ENCODE measurements around the gene NUP58. TPM values are rescaled to one million over a fixed set of nuclear protein-coding genes. Genes with fewer than 3 reads are reported as not detected.

Gene NUP58
- total and polyA plus RNA-seq, 10 of the 15 experiments (the other 5 are each of a cell fraction or from before 2014, with no cell fraction given) = 12.1 to 78.0 (median 48.9) TPM

DNA sequence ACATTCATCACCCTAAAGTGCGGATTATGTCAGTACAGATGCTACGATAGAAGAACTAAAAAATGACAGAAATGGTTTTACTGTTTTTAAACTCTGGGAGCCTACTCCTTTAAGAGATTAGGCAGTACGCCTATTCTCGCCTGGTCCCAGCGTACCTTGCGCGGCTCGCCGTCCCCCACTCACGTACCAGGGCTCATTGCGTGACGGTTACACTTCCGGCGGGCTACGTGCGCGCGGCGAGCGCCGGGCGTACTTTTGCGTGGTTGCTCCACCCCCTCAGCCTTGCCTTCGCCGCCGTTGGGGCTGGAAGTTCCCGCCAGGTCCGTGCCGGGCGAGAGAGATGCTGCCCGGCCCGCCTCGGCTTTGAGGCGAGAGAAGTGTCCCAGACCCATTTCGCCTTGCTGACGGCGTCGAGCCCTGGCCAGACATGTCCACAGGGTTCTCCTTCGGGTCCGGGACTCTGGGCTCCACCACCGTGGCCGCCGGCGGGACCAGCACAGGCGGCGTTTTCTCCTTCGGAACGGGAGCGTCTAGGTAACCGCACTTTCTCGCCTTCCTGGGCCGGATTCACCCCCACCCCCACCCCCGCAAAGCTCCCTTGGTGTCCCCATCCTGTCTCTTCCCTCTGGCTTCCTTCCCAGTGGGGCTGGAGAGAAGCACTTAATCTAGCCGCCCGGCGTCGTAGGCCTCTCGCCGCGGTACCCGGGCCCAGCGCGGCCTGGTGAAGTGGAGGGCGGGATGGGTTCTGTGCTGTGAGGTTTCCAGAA is at the start of gene NUP58 (continued):
- TF ChIP-seq IRF3 (IDR thresholded peaks at IDR 0.05) = no peak
- no peak for TF ChIP-seq SRF (IDR thresholded peaks at IDR 0.05; ENCODE audit: low read depth in 2 of 2, low read length in 2 of 2)
- no peak for TF ChIP-seq JUND (IDR thresholded peaks at IDR 0.05; ENCODE audit: low read depth, low read length)
- TF ChIP-seq PML (IDR thresholded peaks at IDR 0.05; ENCODE audit: low read length) = peak; percentile 88; the same call in 1 of the 2 replicates
- TF ChIP-seq SMAD5 (IDR thresholded peaks at IDR 0.05; ENCODE audit: low read depth) = peak; percentile 84; the same call in 1 of the 2 replicates
- TF ChIP-seq, protein P1, sequence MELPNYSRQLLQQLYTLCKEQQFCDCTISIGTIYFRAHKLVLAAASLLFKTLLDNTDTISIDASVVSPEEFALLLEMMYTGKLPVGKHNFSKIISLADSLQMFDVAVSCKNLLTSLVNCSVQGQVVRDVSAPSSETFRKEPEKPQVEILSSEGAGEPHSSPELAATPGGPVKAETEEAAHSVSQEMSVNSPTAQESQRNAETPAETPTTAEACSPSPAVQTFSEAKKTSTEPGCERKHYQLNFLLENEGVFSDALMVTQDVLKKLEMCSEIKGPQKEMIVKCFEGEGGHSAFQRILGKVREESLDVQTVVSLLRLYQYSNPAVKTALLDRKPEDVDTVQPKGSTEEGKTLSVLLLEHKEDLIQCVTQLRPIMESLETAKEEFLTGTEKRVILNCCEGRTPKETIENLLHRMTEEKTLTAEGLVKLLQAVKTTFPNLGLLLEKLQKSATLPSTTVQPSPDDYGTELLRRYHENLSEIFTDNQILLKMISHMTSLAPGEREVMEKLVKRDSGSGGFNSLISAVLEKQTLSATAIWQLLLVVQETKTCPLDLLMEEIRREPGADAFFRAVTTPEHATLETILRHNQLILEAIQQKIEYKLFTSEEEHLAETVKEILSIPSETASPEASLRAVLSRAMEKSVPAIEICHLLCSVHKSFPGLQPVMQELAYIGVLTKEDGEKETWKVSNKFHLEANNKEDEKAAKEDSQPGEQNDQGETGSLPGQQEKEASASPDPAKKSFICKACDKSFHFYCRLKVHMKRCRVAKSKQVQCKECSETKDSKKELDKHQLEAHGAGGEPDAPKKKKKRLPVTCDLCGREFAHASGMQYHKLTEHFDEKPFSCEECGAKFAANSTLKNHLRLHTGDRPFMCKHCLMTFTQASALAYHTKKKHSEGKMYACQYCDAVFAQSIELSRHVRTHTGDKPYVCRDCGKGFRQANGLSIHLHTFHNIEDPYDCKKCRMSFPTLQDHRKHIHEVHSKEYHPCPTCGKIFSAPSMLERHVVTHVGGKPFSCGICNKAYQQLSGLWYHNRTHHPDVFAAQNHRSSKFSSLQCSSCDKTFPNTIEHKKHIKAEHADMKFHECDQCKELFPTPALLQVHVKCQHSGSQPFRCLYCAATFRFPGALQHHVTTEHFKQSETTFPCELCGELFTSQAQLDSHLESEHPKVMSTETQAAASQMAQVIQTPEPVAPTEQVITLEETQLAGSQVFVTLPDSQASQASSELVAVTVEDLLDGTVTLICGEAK (IDR thresholded peaks at IDR 0.05; ENCODE audit: borderline replicate concordance) = peak; percentile 64; the same call in 1 of the 2 replicates
- no peak for TF ChIP-seq EZH2 (IDR thresholded peaks at IDR 0.05; ENCODE audit: borderline replicate concordance, control insufficient read depth, low read depth, low read length)
- no peak for TF ChIP-seq BCLAF1 (IDR thresholded peaks at IDR 0.05)
- TF ChIP-seq, protein P2, sequence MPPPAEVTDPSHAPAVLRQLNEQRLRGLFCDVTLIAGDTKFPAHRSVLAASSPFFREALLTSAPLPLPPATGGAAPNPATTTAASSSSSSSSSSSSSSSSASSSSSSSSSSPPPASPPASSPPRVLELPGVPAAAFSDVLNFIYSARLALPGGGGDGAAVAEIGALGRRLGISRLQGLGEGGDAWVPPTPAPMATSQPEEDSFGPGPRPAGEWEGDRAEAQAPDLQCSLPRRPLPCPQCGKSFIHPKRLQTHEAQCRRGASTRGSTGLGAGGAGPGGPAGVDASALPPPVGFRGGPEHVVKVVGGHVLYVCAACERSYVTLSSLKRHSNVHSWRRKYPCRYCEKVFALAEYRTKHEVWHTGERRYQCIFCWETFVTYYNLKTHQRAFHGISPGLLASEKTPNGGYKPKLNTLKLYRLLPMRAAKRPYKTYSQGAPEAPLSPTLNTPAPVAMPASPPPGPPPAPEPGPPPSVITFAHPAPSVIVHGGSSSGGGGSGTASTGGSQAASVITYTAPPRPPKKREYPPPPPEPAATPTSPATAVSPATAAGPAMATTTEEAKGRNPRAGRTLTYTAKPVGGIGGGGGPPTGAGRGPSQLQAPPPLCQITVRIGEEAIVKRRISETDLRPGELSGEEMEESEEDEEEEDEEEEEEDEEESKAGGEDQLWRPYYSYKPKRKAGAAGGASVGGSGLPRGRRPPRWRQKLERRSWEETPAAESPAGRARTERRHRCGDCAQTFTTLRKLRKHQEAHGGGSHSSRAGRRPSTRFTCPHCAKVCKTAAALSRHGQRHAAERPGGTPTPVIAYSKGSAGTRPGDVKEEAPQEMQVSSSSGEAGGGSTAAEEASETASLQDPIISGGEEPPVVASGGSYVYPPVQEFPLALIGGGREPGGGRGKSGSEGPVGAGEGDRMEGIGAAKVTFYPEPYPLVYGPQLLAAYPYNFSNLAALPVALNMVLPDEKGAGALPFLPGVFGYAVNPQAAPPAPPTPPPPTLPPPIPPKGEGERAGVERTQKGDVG (CRISPR knock-in tag; IDR thresholded peaks at IDR 0.05) = no peak
- TF ChIP-seq ZSCAN29 (IDR thresholded peaks at IDR 0.05) = no peak
- no peak for TF ChIP-seq CBX5 (IDR thresholded peaks at IDR 0.05; ENCODE audit: low read depth)
- no peak for TF ChIP-seq TARDBP (IDR thresholded peaks at IDR 0.05; ENCODE audit: borderline replicate concordance)
- no peak for TF ChIP-seq ZNF274 (IDR thresholded peaks at IDR 0.05; ENCODE audit: insufficient read depth, insufficient read length)
- TF ChIP-seq ZNF217 (IDR thresholded peaks at IDR 0.05) = no peak
- peak; percentile 98 for TF ChIP-seq POLR2A (IDR thresholded peaks at IDR 0.05; ENCODE audit: low read depth, low read length)
- no peak for TF ChIP-seq STAT3 (IDR thresholded peaks at IDR 0.05; ENCODE audit: low read depth, low read length)
- peak; percentile 67 to 97; a peak in 2 of 3 replicates for TF ChIP-seq EGR1 (IDR thresholded peaks at IDR 0.05; ENCODE audit: borderline replicate concordance in 1 of 2, low read depth in 2 of 2, low read length in 2 of 2)
- TF ChIP-seq ZZZ3 (IDR thresholded peaks at IDR 0.05; ENCODE audit: control insufficient read depth, insufficient read length, low read depth) = no peak
- no peak for TF ChIP-seq SPI1 (IDR thresholded peaks at IDR 0.05; ENCODE audit: borderline replicate concordance, insufficient read depth, low read depth, low read length)

All from GM12878 (cell line).